HG03135 (cell line): ENCODE measurements around the gene FGF4.

ENCODE experiments used
- ATAC-seq: cut with Tn5 transposase; IDR thresholded peaks from one replicate; pipeline ENCODE4 v1.9.1; 2021; ENCODE audit warnings: mild to moderate bottlenecking, moderate library complexity; ENCODE audit not compliant: unreplicated experiment

Gene FGF4

GRCh38 chr11:69729252-69729651, 45.9 kb downstream of the FGF4 start:
- ATAC-seq, result no peak

- ATAC-seq, result no peak
Observed at GRCh38 chr11:69727266-69727665, 47.9 kb downstream of the FGF4 start.

- ATAC-seq, result no peak
Observed at GRCh38 chr11:69726481-69726880, 48.7 kb downstream of the FGF4 start.

- no peak for ATAC-seq
Observed at GRCh38 chr11:69726019-69726418, 49.1 kb downstream of the FGF4 start.

GRCh38 chr11:69721745-69722144, 53.4 kb downstream of the FGF4 start:
- no peak for ATAC-seq

GRCh38 chr11:69721106-69721505, 54.0 kb downstream of the FGF4 start:
- no peak for ATAC-seq
